NCI-H2196 treated with DMSO at 0.1 percent for 48 hours (cell line): ENCODE data around the gene GDF2.

Source experiments
- DNase-seq: peaks from one replicate; lab custom pipeline; 2025; ENCODE audit not compliant: unreplicated experiment; lab: John Stamatoyannopoulos, UW

The GDF2 gene

DNA sequence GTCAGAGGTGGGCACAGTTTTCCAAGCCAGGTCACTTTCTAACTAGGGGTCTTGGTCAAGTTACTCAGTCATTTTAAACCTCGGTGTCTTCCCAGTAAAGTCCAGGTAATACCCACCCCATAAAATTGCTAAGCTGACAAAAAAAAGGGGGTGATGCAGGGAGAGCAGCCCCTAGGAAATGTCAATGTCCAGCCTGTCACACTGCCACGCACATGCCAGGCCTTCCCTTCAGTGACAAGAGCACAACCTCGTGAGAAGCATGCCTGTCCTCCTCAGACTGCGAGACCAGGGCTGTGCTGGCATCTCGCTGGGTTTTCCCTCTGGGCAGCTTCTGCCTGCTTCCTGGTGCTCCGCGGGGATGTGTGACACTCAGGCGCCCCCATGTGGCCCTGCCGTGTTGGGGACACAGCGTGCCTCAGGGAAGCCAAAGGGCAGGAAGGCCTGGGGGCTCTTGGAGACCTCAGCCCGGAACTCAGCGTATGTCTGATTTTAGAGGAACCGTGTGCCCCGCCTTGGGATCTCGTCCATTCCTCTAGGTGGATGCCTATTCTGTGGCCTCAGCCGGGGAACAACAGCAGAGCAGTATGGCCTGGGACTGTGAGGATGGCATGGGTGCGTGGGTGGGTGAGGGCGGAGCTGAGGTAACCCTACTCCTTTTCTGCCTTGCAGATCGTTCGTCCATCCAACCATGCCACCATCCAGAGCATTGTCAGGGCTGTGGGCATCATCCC, 10.2 kb upstream of the GDF2 start:
- DNase-seq = peak; percentile 7

GRCh38 chr10:47312663-47312995, 9.6 kb upstream of the GDF2 start:
- DNase-seq = no peak

DNA sequence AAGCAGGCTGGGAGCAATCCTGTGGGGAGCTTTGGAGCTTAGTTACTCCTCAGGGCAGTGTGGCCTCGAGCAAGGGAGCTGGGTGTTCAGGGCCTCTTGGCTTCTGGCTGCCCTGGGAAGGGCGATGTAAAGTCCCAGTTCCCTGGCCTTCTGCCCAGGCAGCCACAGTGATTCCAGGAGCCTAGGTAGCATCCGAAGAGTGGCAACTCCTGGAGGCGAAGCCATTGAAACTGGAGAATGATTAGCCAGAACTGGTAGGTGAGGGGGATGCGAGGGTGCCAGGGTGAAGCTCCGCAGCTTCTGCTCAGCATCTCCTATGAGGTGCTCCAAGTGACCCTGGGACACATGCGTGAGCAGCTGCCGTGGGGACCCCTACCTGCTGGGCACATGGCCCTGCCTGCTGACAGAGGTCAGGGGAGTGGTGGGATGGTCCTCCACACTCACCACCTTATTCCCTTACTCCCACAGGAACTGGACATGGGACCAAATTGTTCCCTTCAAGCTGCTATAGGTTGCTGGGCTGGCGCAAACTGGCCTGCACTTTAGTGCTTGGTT, 7.8 kb upstream of the GDF2 start:
- DNase-seq = no peak

DNA sequence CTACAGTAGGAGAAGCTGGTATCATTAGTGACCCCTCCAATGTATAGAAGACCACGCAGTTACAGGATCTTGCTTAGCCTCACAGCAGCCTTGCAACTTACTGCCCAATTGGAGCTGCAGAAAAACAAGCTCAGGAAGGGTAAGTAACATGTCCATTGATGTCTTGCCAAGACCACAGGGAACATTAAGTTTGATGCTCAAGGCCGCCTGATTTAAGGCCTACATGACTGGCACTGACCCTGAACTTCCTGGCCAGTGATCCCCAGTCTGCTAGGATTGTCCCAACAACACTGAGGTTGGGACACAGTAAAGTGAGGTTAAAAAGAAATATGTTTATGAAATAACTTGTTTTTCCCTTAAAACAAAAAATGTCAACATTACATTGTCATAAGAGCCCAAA, 6.8 kb upstream of the GDF2 start:
- no peak for DNase-seq

- no peak for DNase-seq
Observed at GRCh38 chr10:47316131-47316530, 6.1 kb upstream of the GDF2 start.

DNA sequence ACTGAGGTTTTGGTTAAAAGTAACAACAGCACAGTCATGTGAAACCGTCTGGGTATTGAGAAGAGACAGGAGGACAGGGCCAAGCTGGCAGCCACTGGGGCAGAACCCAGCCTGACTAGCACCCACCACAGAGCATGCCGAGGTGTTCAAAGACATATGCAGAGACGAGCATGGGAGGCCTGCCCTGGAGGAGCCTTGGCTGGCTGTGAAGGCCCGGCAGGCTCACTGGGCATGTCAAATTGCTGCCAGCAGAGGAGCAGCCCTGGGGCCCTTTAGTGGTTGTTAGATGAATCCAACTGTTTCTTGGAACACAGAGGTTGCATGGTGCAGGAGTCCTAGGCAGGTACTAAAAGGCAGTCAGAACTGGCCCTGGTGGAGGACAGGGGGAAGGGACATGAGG, 5.0 kb upstream of the GDF2 start:
- DNase-seq = no peak

- DNase-seq = no peak
Observed at GRCh38 chr10:47318706-47319105, 3.5 kb upstream of the GDF2 start.

- DNase-seq = no peak
Observed at GRCh38 chr10:47319784-47320183, 2.5 kb upstream of the GDF2 start.

- DNase-seq = no peak
Observed at GRCh38 chr10:47320812-47321211, 1.4 kb upstream of the GDF2 start.

- no peak for DNase-seq
Observed at GRCh38 chr10:47321521-47322195, 596 bp upstream of the GDF2 start.

- no peak for DNase-seq
Observed at GRCh38 chr10:47323087-47323486, 833 bp downstream of the GDF2 start.

GRCh38 chr10:47323636-47324296, 1.5 kb downstream of the GDF2 start:
- no peak for DNase-seq

- no peak for DNase-seq
Observed at GRCh38 chr10:47325303-47326291, 3.3 kb downstream of the GDF2 start.

DNA sequence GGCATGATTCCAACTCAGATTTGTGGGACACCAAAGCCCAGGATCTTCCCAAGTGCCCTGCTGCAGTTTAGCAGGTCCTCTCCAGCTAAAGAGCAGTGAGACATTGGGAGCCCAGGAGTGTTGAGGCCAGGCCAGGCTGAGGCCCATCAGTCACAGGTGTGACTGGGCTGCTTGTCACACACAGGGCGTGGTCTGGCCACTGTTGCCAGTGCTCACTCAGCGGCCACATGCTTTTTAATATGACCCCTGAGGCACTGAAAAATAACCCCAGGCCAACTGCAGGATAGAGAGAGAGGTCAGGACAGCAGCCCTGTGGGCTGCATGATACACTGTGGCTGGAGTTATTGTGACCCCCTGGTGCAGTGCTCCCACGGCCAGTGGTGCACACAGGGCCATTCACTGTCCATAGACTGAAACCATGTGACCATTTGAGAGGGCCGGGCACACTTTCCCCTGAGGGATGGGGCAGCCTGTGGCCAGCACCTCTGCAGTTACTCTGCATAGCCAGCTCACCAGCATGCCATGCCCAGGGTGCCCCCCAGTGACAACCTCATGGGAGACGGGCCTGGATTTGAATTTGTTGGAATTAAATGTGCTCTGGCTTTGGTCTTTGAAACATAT, 4.2 kb downstream of the GDF2 start:
- no peak for DNase-seq

DNA sequence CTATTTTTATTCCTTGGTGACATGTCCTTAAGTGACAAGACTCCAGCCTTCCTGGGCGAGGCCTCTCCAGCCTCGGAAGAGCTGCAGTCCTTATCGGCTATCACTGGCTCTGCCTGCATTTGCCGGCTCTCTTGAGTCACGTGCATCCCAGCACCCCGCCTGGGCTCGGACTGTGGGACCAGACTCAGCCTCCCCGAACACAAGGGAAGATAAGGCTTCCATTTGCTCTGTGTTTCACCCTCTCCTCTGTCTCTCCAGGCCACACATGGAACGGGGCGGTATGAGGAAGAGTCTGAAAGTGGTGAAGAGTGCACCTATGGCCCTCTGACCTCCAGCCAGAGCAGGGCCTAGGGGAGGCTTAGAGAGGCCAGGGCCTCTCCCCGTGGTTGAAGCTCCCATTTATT, 4.7 kb downstream of the GDF2 start:
- DNase-seq = no peak

DNA sequence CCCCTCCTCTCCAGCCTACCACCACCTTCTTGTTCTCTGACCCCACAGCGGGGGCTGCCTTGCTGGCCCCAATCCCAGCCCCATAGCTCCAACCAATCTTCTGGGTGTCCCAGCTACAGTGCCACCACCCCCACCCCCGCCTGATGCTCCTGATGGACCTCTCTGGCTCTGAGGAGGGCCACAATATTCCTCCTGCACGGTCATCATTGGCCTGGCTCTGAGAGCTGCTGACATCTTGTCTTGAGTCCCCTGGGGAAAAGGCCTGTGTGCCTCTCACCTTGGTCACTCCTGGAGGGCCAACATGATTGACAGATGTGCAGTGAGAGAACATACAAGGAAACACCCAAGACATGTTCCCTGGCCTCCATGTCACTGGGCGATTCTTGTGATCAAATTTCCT, 7.6 kb downstream of the GDF2 start:
- DNase-seq = no peak

DNA sequence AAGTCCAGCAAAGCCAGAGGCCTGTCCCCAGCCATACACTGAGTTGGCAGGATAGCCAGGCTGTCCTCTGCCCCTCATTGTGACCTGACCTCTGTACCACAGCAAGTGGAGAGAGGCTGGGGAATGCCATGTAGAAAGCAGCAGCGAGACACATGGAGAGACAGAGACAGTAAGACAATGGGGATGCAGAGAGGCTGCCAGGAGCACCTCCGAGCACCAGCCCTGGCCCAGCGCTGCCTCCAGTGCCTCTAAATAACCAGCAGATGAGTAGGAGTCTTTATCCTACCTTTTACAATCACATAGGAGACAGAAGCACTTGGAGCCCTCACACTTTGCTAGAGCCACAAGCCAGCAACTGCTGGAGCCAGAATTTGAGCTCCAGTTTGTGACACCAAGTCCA, 8.1 kb downstream of the GDF2 start:
- DNase-seq = no peak

DNA sequence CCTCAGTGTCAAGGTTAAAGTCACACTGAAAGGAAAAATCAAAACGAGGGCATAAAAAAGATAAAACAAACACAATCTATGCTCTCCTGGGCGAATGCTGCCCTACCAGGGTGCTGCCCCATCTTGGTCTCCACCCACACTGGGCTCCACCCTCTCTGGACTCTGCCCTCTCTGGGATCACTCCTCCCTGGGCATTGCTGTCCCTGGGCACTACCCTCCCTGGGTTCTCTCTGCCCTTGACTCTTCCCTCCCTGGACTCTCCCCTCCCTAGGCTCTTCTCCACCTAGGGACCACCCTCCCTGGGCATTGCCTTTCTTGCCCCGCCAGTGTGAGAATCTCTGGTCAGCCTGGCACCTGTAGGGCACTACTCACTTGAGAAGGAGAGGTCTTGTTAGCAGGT, 8.6 kb downstream of the GDF2 start:
- no peak for DNase-seq

DNA sequence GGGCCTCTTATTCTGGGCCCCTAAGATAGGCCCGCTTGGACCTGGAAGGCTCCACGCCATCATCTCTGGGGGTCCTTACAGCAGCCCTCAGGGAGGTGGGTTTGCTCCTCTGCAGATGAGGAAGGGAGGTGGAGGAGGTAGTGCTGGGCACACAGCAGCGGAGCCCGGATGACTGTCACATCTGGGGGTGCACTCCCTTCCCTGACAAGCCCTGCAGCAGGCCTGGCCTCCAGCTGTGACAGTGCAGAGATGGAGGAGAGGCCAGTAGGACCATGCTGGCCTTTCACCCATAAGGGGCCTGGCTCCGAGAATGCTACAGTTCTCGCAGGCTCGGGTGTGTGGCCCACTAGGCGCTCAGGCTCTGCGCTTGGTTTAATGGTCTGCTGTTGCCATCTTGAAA, 9.2 kb downstream of the GDF2 start:
- DNase-seq = no peak

- no peak for DNase-seq
Observed at GRCh38 chr10:47331954-47332353, 9.7 kb downstream of the GDF2 start.

DNA sequence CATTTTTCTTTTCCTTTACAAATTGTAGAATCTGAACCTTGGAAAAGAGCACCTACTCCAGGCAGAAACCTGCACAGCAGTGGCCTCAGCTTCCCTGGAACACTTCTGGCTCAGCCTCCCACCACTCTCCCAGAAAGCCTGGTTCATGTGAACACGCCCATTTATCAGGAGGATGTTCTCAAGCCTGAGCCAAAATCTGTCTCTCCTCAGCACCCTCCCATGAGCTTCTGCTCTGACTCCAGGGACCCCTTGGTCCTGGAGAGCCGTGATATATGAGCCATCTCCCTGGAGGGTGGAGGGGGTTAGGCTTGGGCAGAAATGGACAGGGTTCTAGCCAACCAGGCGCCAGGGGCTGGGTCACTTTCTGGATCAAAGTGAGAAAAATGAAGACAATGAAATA, 10.1 kb downstream of the GDF2 start:
- DNase-seq = no peak
